Osteoblast (primary cell): ENCODE results near the gene RDH8. TPM values are rescaled to one million over a fixed set of nuclear protein-coding genes. Genes with fewer than 3 reads are reported as not detected.
A peak's percentile ranks its signal among the peaks of the same experiment; 100 is the strongest.

ENCODE experiments used
- DNase-seq: peaks from one replicate; pipeline ENCODE4 v3.0.0; 2011; ENCODE audit warnings: low spot score, mixed read lengths; ENCODE audit not compliant: insufficient read length; ENCODE audit errors: missing footprints
- H2AFZ ChIP-seq: 2 replicates; pipeline ENCODE4 v1.6.0; 2011; ENCODE audit warnings: mild to moderate bottlenecking, low read length
- H3K27ac ChIP-seq: 2 replicates; pipeline ENCODE4 v1.5.1; 2011; ENCODE audit warnings: mild to moderate bottlenecking, low read depth, low read length, moderate library complexity
- H3K27me3 ChIP-seq: 2 replicates; pipeline ENCODE4 v1.6.0; 2012; ENCODE audit warnings: mild to moderate bottlenecking, control low read depth, inconsistent platforms, low read length, moderate library complexity; ENCODE audit not compliant: insufficient read depth
- H3K36me3 ChIP-seq: 2 replicates; pipeline ENCODE4 v1.5.1; 2011; ENCODE audit warnings: mild to moderate bottlenecking, low read length, control low read depth, moderate library complexity; ENCODE audit not compliant: insufficient read depth
- H3K4me1 ChIP-seq: 2 replicates; pipeline ENCODE4 v1.5.1; 2011; ENCODE audit warnings: mild to moderate bottlenecking, low read length, control low read depth, moderate library complexity; ENCODE audit not compliant: insufficient read depth
- H3K4me2 ChIP-seq: 2 replicates; pipeline ENCODE4 v1.6.0; 2011; ENCODE audit warnings: mild to moderate bottlenecking, low read length; ENCODE audit not compliant: insufficient read depth
- H3K4me3 ChIP-seq: fragments of 200-600 bp; sonication (generic); 3 replicates; pipeline ENCODE4 v1.5.1; 2012; ENCODE audit warnings: mild to moderate bottlenecking, low read length, inconsistent platforms; ENCODE audit not compliant: insufficient read depth
- H3K79me2 ChIP-seq: 2 replicates; pipeline ENCODE4 v1.6.0; 2012; ENCODE audit warnings: mild to moderate bottlenecking, low read length, control low read depth, inconsistent platforms; ENCODE audit not compliant: insufficient read depth
- H3K9me3 ChIP-seq: 2 replicates; pipeline ENCODE4 v1.5.1; 2011; ENCODE audit warnings: low read depth, low read length, control low read depth
- H4K20me1 ChIP-seq: 2 replicates; pipeline ENCODE4 v1.6.0; 2012; ENCODE audit warnings: mild to moderate bottlenecking, low read length, control low read depth; ENCODE audit not compliant: insufficient read depth
- total RNA-seq: library from RNA; depleted of rRNA; stranded (reverse); fragments of >200 nt; gene quantifications from 2 replicates; pipeline ENCODE4 v1.2.3, GENCODE V29; 2012
- TF ChIP-seq, protein P1 (sequence below): IDR thresholded peaks from 2 replicates; pipeline ENCODE4 v1.5.1; 2011; ENCODE audit warnings: mild to moderate bottlenecking, low read depth, low read length, moderate library complexity; ENCODE audit errors: extremely low read depth

Gene RDH8
- total RNA-seq, 1 donor = not detected

- H3K27me3 ChIP-seq = no peaks in the 10 kb centered on the region
- no peak overlapping the region for H2AFZ ChIP-seq
- H3K4me1 ChIP-seq = peaks cover 10% of the 10 kb centered on the region
- H3K36me3 ChIP-seq = no peaks in the 10 kb centered on the region
- H3K4me2 ChIP-seq = no peak overlapping the region
- no peaks in the 10 kb centered on the region for H3K79me2 ChIP-seq
- H4K20me1 ChIP-seq = no peaks in the 10 kb centered on the region
- DNase-seq = no peak
- no peak overlapping the region for H3K27ac ChIP-seq
- H3K4me3 ChIP-seq = no peak overlapping the region
- TF ChIP-seq, protein P1, sequence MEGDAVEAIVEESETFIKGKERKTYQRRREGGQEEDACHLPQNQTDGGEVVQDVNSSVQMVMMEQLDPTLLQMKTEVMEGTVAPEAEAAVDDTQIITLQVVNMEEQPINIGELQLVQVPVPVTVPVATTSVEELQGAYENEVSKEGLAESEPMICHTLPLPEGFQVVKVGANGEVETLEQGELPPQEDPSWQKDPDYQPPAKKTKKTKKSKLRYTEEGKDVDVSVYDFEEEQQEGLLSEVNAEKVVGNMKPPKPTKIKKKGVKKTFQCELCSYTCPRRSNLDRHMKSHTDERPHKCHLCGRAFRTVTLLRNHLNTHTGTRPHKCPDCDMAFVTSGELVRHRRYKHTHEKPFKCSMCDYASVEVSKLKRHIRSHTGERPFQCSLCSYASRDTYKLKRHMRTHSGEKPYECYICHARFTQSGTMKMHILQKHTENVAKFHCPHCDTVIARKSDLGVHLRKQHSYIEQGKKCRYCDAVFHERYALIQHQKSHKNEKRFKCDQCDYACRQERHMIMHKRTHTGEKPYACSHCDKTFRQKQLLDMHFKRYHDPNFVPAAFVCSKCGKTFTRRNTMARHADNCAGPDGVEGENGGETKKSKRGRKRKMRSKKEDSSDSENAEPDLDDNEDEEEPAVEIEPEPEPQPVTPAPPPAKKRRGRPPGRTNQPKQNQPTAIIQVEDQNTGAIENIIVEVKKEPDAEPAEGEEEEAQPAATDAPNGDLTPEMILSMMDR = no peak
- no peaks in the 10 kb centered on the region for H3K9me3 ChIP-seq
Measured at GRCh38 chr19:9989504-9989903, 23.8 kb upstream of the RDH8 start.

- Histone ChIP-seq H3K4me3 (no peak overlapping the region), H3K79me2 (no peaks in the 10 kb centered on the region), H3K9me3 (no peaks in the 10 kb centered on the region), H3K27ac (no peak overlapping the region), H4K20me1 (no peaks in the 10 kb centered on the region), H3K27me3 (no peaks in the 10 kb centered on the region), H3K4me2 (no peak overlapping the region), H2AFZ (no peak overlapping the region), H3K36me3 (no peaks in the 10 kb centered on the region), H3K4me1 (peaks cover 16% of the 10 kb centered on the region)
- DNase-seq = peak; percentile 73
- TF ChIP-seq, protein P1 = no peak
Measured at GRCh38 chr19:9991425-9992191, 21.7 kb upstream of the RDH8 start.

GRCh38 chr19:9995084-9995483, 18.2 kb upstream of the RDH8 start:
- TF ChIP-seq, protein P1 = no peak
- H2AFZ ChIP-seq = no peak overlapping the region
- H3K4me3 ChIP-seq = no peak overlapping the region
- no peaks in the 10 kb centered on the region for H3K79me2 ChIP-seq
- H3K27ac ChIP-seq = no peak overlapping the region
- no peaks in the 10 kb centered on the region for H3K9me3 ChIP-seq
- no peaks in the 10 kb centered on the region for H3K36me3 ChIP-seq
- no peaks in the 10 kb centered on the region for H4K20me1 ChIP-seq
- H3K27me3 ChIP-seq = no peaks in the 10 kb centered on the region
- H3K4me1 ChIP-seq = peaks cover 10% of the 10 kb centered on the region
- no peak for DNase-seq
- no peak overlapping the region for H3K4me2 ChIP-seq

DNA sequence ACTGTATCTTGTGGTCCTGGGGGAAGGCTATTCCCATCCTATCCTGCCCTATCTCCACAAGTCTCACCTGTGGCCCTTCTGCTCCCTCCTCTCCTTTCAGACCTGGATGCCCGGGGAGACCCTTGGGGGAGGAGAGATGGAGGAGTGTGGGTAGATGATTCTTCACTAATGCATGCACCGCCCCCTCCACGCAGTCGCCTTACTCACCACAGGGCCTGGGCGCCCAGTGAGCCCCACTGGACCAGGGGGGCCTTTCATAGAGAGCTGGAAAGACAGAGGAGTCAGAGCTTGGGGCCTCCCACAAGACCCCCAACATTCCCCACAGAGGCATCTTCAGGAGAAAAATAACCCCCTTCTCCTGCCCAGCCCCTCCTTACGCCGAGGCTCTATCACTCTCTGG, 17.3 kb upstream of the RDH8 start:
- Histone ChIP-seq H3K27ac (no peak overlapping the region), H3K27me3 (no peaks in the 10 kb centered on the region), H2AFZ (no peak overlapping the region), H3K9me3 (no peaks in the 10 kb centered on the region), H3K4me3 (no peak overlapping the region), H4K20me1 (no peaks in the 10 kb centered on the region), H3K4me2 (no peak overlapping the region), H3K4me1 (peaks cover 10% of the 10 kb centered on the region), H3K36me3 (no peaks in the 10 kb centered on the region), H3K79me2 (no peaks in the 10 kb centered on the region)
- DNase-seq = peak; percentile 73
- TF ChIP-seq, protein P1 = no peak
